HG03439 (cell line): Measurements from ENCODE around the gene NTF3.

Experiments
- ATAC-seq: cut with Tn5 transposase; IDR thresholded peaks from one replicate; pipeline ENCODE4 v1.9.1; 2021; ENCODE audit warnings: mild to moderate bottlenecking, moderate library complexity; ENCODE audit not compliant: unreplicated experiment

The NTF3 gene

GRCh38 chr12:5485454-5485853, 53.5 kb downstream of the NTF3 start:
- ATAC-seq = no peak

DNA sequence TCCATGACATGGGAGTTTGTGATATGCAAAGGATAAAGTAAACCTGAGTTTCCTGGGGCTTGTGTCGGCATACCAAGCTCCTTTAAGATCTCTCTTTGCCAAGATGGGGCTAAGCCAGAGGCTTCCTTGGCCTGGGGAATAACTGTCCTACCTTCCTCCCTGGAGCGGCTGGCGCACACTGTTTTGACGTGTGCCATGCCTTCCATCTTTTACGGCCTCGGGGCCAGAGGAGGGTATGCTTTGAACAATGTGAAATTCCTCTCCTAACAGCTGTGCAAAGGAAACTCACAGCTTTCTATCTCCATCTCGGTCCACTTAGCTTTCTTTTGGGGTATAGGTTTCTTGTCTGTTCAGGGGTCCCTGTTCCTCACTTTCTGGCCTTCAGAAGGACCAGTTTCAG, 55.2 kb downstream of the NTF3 start:
- ATAC-seq = no peak

GRCh38 chr12:5487948-5488625, 56.2 kb downstream of the NTF3 start:
- no peak for ATAC-seq

DNA sequence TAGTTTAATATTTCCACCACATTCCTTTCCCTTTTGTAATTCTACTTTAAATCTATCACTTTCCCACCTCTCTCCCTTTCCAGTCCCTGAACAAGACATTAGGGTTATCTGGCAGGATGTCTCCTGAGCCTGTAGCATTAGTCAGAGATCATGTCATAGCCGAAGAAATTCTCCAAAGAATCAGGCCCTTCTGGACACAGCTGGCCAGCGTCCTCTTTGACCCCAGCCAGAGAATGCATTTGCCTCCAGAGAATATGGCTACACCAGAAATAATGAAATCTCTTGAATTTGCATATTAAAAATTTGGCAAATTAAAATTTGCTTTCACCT, 56.7 kb downstream of the NTF3 start:
- ATAC-seq = no peak

- ATAC-seq = no peak
These were observed 57.1 kb downstream of the NTF3 start for GRCh38 chr12:5489017-5489416.

DNA sequence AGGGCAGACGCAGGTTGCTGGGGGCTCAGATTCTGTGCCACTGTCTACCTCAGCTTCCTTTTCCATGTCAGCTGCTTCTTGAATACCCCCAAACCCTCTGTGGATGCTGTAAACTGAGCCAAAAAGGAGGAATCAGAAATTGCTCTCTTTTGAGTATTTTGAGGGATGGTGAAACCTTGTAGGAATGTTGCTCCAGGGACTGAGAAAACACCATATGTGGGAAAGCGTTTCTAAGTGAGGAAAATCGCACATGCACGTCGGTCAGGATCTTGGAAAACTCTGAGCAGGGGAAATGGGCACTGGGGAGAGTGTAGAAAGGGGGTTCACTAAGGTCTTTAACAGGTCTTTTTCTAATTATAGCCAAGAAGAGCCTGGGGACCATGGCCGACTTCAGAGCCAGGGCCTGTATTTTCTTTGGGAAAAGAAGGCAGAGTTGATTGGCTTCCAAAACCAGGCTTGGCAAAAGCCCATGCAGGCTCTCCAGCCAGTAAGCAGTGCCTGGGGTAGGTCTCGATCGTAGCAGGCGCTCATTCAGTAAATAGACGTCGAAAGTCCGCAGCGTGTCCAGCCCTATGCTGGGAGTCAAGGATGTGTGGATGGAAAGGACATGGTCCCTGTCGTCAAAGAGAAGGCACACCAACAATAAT, 58.0 kb downstream of the NTF3 start:
- ATAC-seq = no peak

DNA sequence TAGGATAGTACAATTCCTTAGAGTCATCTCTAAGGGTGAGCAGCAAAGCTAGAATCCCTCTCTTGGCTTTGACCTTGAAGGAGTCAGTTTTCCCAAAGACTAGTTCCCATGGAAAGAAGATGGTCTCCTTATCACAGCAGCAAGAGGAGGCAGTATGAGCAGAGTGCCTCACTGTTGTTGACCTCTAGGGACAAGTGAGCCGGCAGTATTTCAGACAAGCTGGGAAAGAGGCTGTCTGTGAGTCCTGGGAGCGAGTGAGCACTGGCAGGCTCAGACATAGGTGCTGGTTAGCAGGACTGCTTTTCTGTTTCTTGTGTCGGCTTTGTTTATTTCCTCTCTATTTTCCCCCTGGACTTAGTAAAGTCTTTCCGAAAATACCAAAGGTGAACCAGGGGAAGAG, 60.7 kb downstream of the NTF3 start:
- ATAC-seq = no peak

GRCh38 chr12:5493018-5493417, 61.1 kb downstream of the NTF3 start:
- ATAC-seq = no peak

- ATAC-seq = no peak
These were observed 62.4 kb downstream of the NTF3 start for GRCh38 chr12:5494343-5494742.

DNA sequence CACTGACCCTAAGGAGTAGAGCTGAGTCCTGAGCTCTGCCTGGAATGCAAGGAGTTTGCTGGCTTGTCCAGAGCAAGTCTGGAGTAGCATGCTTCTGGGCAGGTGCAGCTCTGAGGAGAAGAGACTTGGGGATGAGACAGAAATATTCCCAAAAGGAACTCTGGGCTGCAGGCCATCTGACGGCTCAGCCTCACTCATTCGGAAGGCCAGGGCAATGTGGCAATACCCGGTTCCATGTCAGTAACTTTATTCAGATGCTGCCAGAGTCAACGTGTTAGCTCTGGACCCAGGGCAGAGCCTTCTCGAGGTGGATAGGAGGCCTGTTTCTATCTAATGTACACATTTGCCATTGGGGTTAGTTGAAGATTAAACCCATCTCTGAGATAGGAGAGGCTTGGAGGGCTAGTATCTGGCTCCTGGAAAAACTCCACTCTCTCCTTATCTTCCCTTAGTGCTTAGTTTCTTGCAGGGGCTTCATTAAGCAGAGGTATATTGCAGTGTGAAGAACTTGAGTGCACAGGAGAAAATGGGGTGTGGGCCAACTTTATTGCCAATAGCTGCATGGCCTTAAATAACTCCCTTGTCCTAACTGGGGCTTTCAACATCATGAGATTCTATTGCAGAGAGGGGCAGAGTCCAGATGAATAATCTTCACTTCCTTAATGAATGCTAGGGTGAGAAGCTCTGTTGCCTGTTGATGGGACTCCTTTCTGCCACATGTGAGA, 65.6 kb downstream of the NTF3 start:
- no peak for ATAC-seq

DNA sequence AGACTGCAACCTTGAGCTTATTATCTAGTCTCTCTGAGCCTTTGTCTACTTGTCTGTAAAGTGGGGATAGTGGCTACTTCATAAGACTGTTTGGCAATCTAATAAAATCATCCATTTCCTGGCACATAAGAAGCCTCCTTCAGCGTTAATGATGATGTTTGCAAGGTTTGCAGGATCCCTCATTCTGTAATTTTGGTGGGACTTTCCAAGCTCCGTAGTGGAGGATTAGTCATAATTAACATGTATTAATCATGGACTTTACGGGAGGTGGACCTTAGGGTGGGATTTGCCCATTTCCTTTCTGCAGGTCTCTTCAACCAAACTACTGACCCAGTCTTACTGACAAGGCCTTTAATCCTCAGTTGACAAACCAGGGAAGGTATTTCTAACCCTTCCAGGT, 66.2 kb downstream of the NTF3 start:
- no peak for ATAC-seq

- ATAC-seq = no peak
These were observed 66.9 kb downstream of the NTF3 start for GRCh38 chr12:5498806-5499205.

DNA sequence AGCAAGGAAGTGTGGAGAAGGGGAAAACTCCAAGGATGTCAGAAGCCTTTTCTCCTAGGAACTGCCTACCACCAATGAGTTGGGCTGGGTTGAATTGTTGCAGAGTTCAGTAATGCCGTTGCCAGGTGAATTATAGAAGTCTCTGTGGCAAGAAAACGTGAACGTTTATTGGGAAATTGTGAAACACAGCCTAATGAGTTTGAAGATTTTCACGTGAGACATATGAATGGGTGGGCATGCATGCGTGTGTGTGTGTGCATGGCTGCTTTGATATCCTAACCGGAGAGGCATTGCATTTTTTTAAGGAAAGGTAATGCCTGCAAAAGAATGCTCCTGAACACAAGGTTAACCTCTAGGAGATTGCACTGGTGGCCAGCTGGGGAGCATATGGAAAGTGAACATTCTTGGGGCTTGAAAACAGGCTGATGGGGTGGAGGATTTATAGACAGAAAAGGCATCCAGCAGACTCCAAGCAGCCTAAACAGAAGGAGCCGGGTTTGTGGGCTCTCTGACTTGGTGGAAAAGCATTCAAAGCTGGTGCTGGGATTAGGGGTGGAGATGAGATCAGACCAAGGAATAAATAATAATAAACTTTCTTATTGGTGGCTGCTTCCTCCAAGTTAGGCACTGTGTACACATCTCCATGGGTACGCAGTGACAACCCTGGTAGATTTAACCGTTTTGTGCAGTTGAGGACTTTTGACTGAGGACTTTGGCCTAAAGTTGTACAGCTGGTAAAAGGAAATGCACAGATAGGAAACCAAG, 67.8 kb downstream of the NTF3 start:
- ATAC-seq = no peak

DNA sequence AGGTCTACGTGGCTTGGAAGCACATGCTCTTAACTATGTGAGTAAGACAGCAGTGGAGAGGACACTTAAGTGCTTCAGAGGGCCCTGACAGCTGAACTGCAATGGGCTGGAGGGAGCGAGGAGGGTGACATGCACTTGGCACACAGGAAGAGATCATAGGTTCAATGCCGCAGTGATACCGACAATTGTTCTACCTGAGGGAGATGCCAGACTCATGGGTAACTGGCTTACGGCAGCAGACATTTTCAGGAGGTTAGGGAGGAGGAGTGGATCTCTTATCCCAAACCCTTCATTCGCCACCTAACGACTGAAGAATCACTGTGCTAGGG, 68.4 kb downstream of the NTF3 start:
- ATAC-seq = no peak

DNA sequence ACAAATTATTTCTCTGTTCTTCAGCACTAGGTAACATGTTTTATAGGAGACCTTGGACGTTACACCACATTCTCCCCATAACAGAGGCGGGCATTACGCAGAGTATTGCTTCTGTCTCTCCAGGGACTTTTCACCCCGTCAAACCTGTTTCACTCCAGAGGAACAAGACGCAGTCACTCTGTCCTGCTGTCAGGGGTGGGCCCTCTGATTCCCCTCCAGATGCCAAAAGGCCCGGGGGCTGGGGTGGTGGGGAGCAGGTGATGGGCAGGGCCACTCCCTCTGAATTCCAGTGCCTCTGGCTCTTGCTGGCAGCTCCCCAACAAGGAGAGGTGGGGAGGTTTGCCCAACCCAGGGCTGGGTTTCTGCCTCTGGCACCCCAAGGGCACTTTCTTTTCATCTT, 71.9 kb downstream of the NTF3 start:
- ATAC-seq = no peak

DNA sequence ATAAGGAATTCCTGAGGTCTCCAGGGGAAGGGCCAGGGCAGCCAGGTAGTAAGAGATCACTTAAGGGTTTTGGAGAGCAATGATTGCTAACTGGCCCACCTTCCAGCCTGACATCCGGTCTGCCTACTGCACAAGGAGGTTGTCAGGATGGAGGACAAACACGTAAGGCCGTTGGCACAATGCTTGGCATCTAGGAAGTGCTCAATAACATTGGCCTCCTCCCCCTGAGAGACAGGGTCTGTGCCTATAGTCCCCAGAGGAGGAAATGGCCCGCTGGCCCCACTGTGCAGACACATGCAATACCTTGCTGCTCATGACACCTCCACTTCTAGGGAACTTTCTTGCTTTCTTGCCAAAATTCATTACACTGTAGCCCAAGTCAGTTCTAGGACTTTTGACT, 73.2 kb downstream of the NTF3 start:
- ATAC-seq = no peak

DNA sequence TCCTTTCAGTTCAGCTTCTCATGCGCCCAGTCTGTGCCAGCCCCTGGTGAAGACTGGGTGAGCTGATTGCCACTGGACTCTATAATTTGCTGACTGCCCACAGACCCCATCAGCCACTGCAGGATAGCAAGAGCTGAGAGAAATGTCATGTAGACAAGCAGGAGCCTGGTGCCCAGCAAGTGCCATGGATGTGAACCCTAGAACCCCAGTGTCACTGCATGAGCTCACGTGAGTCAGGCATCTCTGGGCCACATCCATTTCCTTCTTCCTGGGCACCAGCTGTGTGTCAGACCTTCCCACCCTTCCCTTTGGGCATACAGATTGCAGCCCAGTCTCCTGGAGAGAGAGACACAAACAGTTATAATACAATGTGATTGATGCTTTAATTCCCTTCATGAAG, 73.8 kb downstream of the NTF3 start:
- no peak for ATAC-seq

DNA sequence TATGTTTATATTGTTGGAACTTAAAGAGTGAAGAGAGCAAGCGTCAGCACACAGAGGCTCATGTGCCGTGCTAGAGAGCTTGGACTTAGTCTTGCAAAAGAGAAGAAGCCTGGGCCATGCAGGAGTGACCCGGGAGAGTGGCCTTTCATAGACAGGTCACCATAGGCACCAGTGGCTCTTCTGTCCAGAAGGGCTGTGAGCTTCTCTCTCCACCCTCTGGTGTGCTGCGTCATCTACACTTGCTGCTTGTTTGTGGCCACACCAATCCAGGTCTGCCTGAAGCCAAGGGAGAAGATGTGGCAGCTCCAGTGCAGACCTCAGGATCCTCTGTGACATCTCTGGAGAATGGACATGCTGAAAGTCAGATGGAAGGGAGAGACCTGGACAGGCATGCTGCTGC, 74.4 kb downstream of the NTF3 start:
- ATAC-seq = no peak

DNA sequence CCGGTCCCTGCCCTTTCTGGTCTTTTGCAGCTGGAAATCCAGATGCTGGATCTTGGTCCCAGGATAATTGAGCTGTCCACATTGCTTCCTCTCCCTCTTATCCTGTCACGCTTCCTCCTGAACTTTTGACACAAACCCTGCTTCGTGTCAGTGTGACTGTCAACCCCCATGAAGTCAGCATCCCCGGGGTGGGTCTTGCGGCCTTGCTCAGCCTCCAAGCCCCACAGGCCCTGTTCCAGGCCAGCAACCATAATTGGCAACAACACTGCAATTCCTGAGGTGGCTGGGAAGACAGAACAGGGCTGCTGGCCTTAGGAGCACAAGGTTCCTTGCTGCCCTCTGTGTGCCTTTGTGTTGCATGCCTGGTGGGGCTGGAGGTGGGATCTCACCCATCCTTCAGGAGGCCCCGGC, 74.9 kb downstream of the NTF3 start:
- ATAC-seq = no peak

GRCh38 chr12:5507401-5507935, 75.6 kb downstream of the NTF3 start:
- no peak for ATAC-seq

GRCh38 chr12:5507944-5508343, 76.0 kb downstream of the NTF3 start:
- no peak for ATAC-seq

DNA sequence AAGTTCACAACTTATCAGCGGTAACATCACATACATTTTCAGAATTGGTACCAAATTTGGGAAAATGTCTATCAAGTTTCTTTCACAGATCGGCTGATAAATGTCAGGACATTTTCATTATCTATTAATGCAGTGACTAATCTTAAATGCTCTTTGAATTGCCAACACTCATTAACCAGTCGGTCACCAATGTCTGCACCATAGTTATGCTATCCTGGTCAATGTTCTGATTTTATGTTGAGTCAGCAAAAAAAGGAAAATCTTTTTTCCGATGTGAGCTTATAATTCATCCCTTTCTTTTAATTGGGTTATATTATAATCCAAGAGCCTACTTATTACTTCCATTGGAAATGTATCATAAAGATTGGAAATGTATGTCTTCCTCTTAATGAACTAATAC, 77.2 kb downstream of the NTF3 start:
- no peak for ATAC-seq
